Measurements from ENCODE around the gene CACNA2D2. TPM values are rescaled to one million over a fixed set of nuclear protein-coding genes. Genes with fewer than 3 reads are reported as not detected.

Gene CACNA2D2
- total RNA-seq, 1 donor from 2014 or later: 0.53 TPM

GRCh38 chr3:50322386-50323091 is 180.9 kb downstream of the CACNA2D2 start, which contains the start of gene HYAL2:
Gene HYAL2 (minus strand): TSS chr3:50322745. CDS start chr3:50320489, 2,256 bp downstream.
- peak within 1 kb of the TSS; percentile 98 for H3K27ac Mint-ChIP-seq
- H3K4me3 Mint-ChIP-seq: peak within 1 kb of the TSS; percentile 87
- TF ChIP-seq CTCF (IDR thresholded peaks at IDR 0.05): no peak
- peaks cover 20% of the 10 kb centered on the region for H3K36me3 Mint-ChIP-seq (ENCODE audit: low read depth)
- no peak for DNase-seq
- peaks cover 40% of the 10 kb centered on the region for H3K4me1 Mint-ChIP-seq
- POLR2A ChIA-PET: interaction anchor here (1.2 to 9.7 kb wide), 3 partner anchors 16 to 86 kb away, joined by 3 to 167 read pairs (median 20); partner anchors contain the start of genes HYAL3, NAA80 and RASSF1
- H3K27me3 Mint-ChIP-seq: no peaks in the 10 kb centered on the region
- CTCF ChIA-PET: interaction anchor here (2.0 to 2.5 kb wide), 2 partner anchors 15 to 23 kb away, joined by 8 to 9 read pairs; partner anchors contain the start of genes HYAL3 and NAA80
- ATAC-seq (ENCODE audit: low read depth): no peak
- H3K9me3 Mint-ChIP-seq: no peaks in the 10 kb centered on the region
- intact Hi-C loops (cut with micrococcal nuclease): loop anchor here (5.0 kb wide), 1 partner anchor 1605 kb away; the partner anchor contains the start of gene IP6K2

GRCh38 chr3:50322115-50322385 is 181.4 kb downstream of the CACNA2D2 start:
- H3K27ac Mint-ChIP-seq: no peak overlapping the region
- ChIA-PET POLR2A (interaction anchor here (0.6 to 9.7 kb wide), 8 partner anchors 12 to 86 kb away, joined by 3 to 167 read pairs (median 5); partner anchors contain the start of genes CYB561D2, GNAI2, HYAL3 and IFRD2), CTCF (interaction anchor here (1.0 to 2.5 kb wide), 4 partner anchors 15 to 127 kb away, joined by 3 to 9 read pairs (median 6); partner anchors contain the start of genes HYAL3, NAA80 and RASSF1)
- peaks cover 38% of the 10 kb centered on the region for H3K4me1 Mint-ChIP-seq
- H3K9me3 Mint-ChIP-seq: no peaks in the 10 kb centered on the region
- peaks cover 20% of the 10 kb centered on the region for H3K36me3 Mint-ChIP-seq (ENCODE audit: low read depth)
- H3K27me3 Mint-ChIP-seq: no peaks in the 10 kb centered on the region
- intact Hi-C loops (cut with micrococcal nuclease): loop anchor here (5.0 kb wide), 1 partner anchor 1605 kb away; the partner anchor contains the start of gene IP6K2
- no peak for TF ChIP-seq CTCF (IDR thresholded peaks at IDR 0.05)
- H3K4me3 Mint-ChIP-seq: peak overlapping the region; percentile 87
- no peak for DNase-seq
- no peak for ATAC-seq (ENCODE audit: low read depth)

- DNase-seq: peak; percentile 88
- no peaks in the 10 kb centered on the region for H3K9me3 Mint-ChIP-seq
- no peaks in the 10 kb centered on the region for H3K27me3 Mint-ChIP-seq
- intact Hi-C loops (cut with micrococcal nuclease): loop anchor here (1.0 to 5.0 kb wide), 7 partner anchors 15 to 1604 kb away; partner anchors contain the start of genes HYAL3, IFRD2, IP6K2 and NAA80
- CTCF ChIA-PET: interaction anchor here (0.6 to 2.5 kb wide), 7 partner anchors 16 to 1730 kb away, joined by 3 to 9 read pairs (median 3); partner anchors contain the start of genes GNAI2, HYAL3, NAA80 and RASSF1
- peak overlapping the region; percentile 88 for H3K4me3 Mint-ChIP-seq
- ATAC-seq (ENCODE audit: low read depth): peak; percentile 81
- H3K4me1 Mint-ChIP-seq: peaks cover 40% of the 10 kb centered on the region
- no peak for TF ChIP-seq CTCF (IDR thresholded peaks at IDR 0.05)
- peak overlapping the region; percentile 98 for H3K27ac Mint-ChIP-seq
- peaks cover 20% of the 10 kb centered on the region for H3K36me3 Mint-ChIP-seq (ENCODE audit: low read depth)
- POLR2A ChIA-PET: interaction anchor here (0.6 to 9.7 kb wide), 14 partner anchors 11 to 1225 kb away, joined by 3 to 167 read pairs (median 4); partner anchors contain the start of genes CYB561D2, GNAI2, HYAL3 and IFRD2
Observed at GRCh38 chr3:50321336-50322114, 181.9 kb downstream of the CACNA2D2 start.

GRCh38 chr3:50320853-50321335 is 182.5 kb downstream of the CACNA2D2 start:
- intact Hi-C loops (cut with micrococcal nuclease): loop anchor here (1.0 to 5.0 kb wide), 7 partner anchors 16 to 1604 kb away; partner anchors contain the start of genes HYAL3, IFRD2, IP6K2 and NAA80
- H3K4me3 Mint-ChIP-seq: peak overlapping the region; percentile 88
- DNase-seq (no peak), ATAC-seq (ENCODE audit: low read depth) (peak; percentile 62)
- no peak for TF ChIP-seq CTCF (IDR thresholded peaks at IDR 0.05)
- H3K27ac Mint-ChIP-seq: peak overlapping the region; percentile 77
- H3K36me3 Mint-ChIP-seq (ENCODE audit: low read depth): peaks cover 15% of the 10 kb centered on the region
- peaks cover 43% of the 10 kb centered on the region for H3K4me1 Mint-ChIP-seq
- no peaks in the 10 kb centered on the region for H3K9me3 Mint-ChIP-seq
- ChIA-PET POLR2A (interaction anchor here (0.6 to 9.7 kb wide), 11 partner anchors 10 to 1224 kb away, joined by 3 to 167 read pairs (median 4); partner anchors contain the start of genes CYB561D2, GNAI2, HYAL3 and IFRD2), CTCF (interaction anchor here (0.6 to 2.5 kb wide), 7 partner anchors 17 to 1731 kb away, joined by 3 to 9 read pairs (median 3); partner anchors contain the start of genes GNAI2, HYAL3, NAA80 and RASSF1)
- H3K27me3 Mint-ChIP-seq: no peaks in the 10 kb centered on the region

Data from activated B cell treated with CpG ODN at 0.5 μM for 24 hours (primary cell).